PC-9 (cell line): ENCODE measurements around the gene MOB3C. TPM values are rescaled to one million over a fixed set of nuclear protein-coding genes. Genes with fewer than 3 reads are reported as not detected.

Source experiments
- BruUV-seq: library from RNA; stranded (reverse); fragments of 400-500 nt; replicated peaks from 2 replicates; lab custom pipeline; 2021; lab: Mats Ljungman, UMichigan
- CTCF ChIA-PET: fragments of 300-600 bp; sonication (Branson Sonifier 250); formaldehyde crosslinking; loops from one replicate; lab custom pipeline; 2022; ENCODE audit warnings: antibody characterized with exemption; lab: Charles Lee
- POLR2A ChIA-PET: fragments of 300-600 bp; sonication (Branson Sonifier 250); formaldehyde crosslinking; loops from one replicate; lab custom pipeline; 2022; ENCODE audit warnings: antibody characterized with exemption; ENCODE audit not compliant: unreplicated experiment; lab: Charles Lee
- DNase-seq, 2 experiments: peaks; one replicate each; pipeline versions ENCODE4 v3.0.0 to v3.0.0-alpha.2; 2015 to 2022; ENCODE audit warnings: mixed read lengths in 1 of 2
- H2AFZ ChIP-seq: fragments of 200-600 bp; sonication (generic); 2 replicates; pipeline ENCODE4 v1.8.1; 2017; ENCODE audit warnings: antibody characterized with exemption
- H3F3A ChIP-seq: fragments of 200-600 bp; sonication (generic); 2 replicates; pipeline ENCODE4 v1.8.1; 2017; ENCODE audit warnings: antibody characterized with exemption, mild to moderate bottlenecking, low read depth; ENCODE audit not compliant: insufficient read depth
- H3K27ac ChIP-seq: fragments of 200-600 bp; sonication (generic); 2 replicates; pipeline ENCODE4 v1.6.1; 2016; ENCODE audit warnings: mixed run types
- H3K27me3 ChIP-seq: fragments of 200-600 bp; sonication (generic); 2 replicates; pipeline ENCODE4 v1.6.1; 2016; ENCODE audit warnings: low read depth, mixed run types; ENCODE audit not compliant: insufficient read depth
- H3K36me3 ChIP-seq: fragments of 200-600 bp; sonication (generic); 2 replicates; pipeline ENCODE4 v1.6.1; 2016; ENCODE audit warnings: low read depth, mixed run types
- H3K4me1 ChIP-seq: fragments of 200-600 bp; sonication (generic); replicated peaks from 2 replicates; pipeline ENCODE4 v1.6.1; 2016; ENCODE audit warnings: mixed run types; ENCODE audit not compliant: insufficient read depth
- H3K4me2 ChIP-seq: fragments of 200-600 bp; sonication (generic); 2 replicates; pipeline ENCODE4 v1.6.1; 2017; ENCODE audit warnings: mixed run types
- H3K4me3 ChIP-seq: fragments of 200-600 bp; sonication (generic); 2 replicates; pipeline ENCODE4 v1.6.1; 2016; ENCODE audit warnings: mixed run types
- H3K79me2 ChIP-seq: fragments of 200-600 bp; sonication (generic); 2 replicates; pipeline ENCODE4 v1.6.1; 2017; ENCODE audit warnings: low read depth, mixed run types
- H3K9me2 ChIP-seq: fragments of 200-600 bp; sonication (generic); 2 replicates; pipeline ENCODE4 v1.8.1; 2017; ENCODE audit warnings: mild to moderate bottlenecking; ENCODE audit not compliant: insufficient read depth
- H3K9me3 ChIP-seq: fragments of 200-600 bp; sonication (generic); 2 replicates; pipeline ENCODE4 v1.8.1; 2016; ENCODE audit warnings: low read depth; ENCODE audit not compliant: insufficient read depth
- H4K20me1 ChIP-seq: fragments of 200-600 bp; sonication (generic); 2 replicates; pipeline ENCODE4 v1.8.1; 2017; ENCODE audit not compliant: insufficient read depth
- CTCF ChIP-seq: fragments of 200-600 bp; sonication (generic); conservative IDR thresholded peaks from 2 replicates; pipeline ENCODE4 v1.6.1; 2017; ENCODE audit warnings: mixed run types, antibody characterized with exemption, mild to moderate bottlenecking, moderate library complexity
- EZH2 ChIP-seq: fragments of 200-600 bp; sonication (generic); IDR thresholded peaks from 2 replicates; pipeline ENCODE4 v1.8.0; 2017; ENCODE audit warnings: antibody characterized with exemption, low read depth
- intact Hi-C: fragments of 100-400 bp; cut with micrococcal nuclease; formaldehyde crosslinking; loops from one replicate; pipeline ENCODE4 v1.10.0; 2022; ENCODE audit not compliant: unreplicated experiment
- total RNA-seq: library from RNA; stranded (reverse); gene quantifications from 2 replicates; pipeline ENCODE4 v1.2.3, GENCODE V29; 2021

The MOB3C gene
- total RNA-seq, 1 experiment from 2014 or later: 35.2 TPM

GRCh38 chr1:46580140-46580903 is 36.3 kb downstream of the MOB3C start:
- Histone ChIP-seq H3F3A (no peaks in the 10 kb centered on the region), H4K20me1 (no peaks in the 10 kb centered on the region; the same call in 1 of the 2 replicates), H3K4me2 (no peak overlapping the region), H3K4me3 (no peak overlapping the region), H3K36me3 (no peaks in the 10 kb centered on the region), H2AFZ (no peak overlapping the region), H3K9me2 (no peaks in the 10 kb centered on the region), H3K79me2 (no peaks in the 10 kb centered on the region), H3K9me3 (no peaks in the 10 kb centered on the region), H3K27ac (no peak overlapping the region), H3K27me3 (no peaks in the 10 kb centered on the region), H3K4me1 (no peaks in the 10 kb centered on the region)
- DNase-seq: no peak
- ChIA-PET CTCF (no interaction called here), POLR2A (no interaction called here)
- TF ChIP-seq EZH2 (no peak), CTCF (no peak)
- BruUV-seq: no TSS peak
- intact Hi-C loops: no loop called here

- Histone ChIP-seq H3K79me2 (no peaks in the 10 kb centered on the region), H3K9me2 (no peaks in the 10 kb centered on the region), H3K27me3 (no peaks in the 10 kb centered on the region), H3K4me3 (no peak overlapping the region), H3K27ac (no peak overlapping the region), H3K36me3 (no peaks in the 10 kb centered on the region), H3K4me2 (no peak overlapping the region), H4K20me1 (no peaks in the 10 kb centered on the region), H2AFZ (no peak overlapping the region), H3K4me1 (no peaks in the 10 kb centered on the region), H3F3A (no peaks in the 10 kb centered on the region), H3K9me3 (no peaks in the 10 kb centered on the region)
- BruUV-seq: no TSS peak
- TF ChIP-seq EZH2 (no peak), CTCF (no peak)
- CTCF ChIA-PET: no interaction called here
- POLR2A ChIA-PET: no interaction called here
- intact Hi-C loops: no loop called here
- DNase-seq: no peak
Observed at GRCh38 chr1:46577671-46578070, 38.9 kb downstream of the MOB3C start.

- Histone ChIP-seq H3K36me3 (no peaks in the 10 kb centered on the region), H3K4me3 (no peak overlapping the region), H3K4me1 (no peaks in the 10 kb centered on the region), H3F3A (no peaks in the 10 kb centered on the region), H3K27me3 (no peaks in the 10 kb centered on the region), H4K20me1 (no peaks in the 10 kb centered on the region), H3K27ac (no peak overlapping the region), H3K4me2 (no peak overlapping the region), H3K9me2 (no peaks in the 10 kb centered on the region), H3K79me2 (no peaks in the 10 kb centered on the region), H3K9me3 (no peaks in the 10 kb centered on the region), H2AFZ (no peak overlapping the region)
- no TSS peak for BruUV-seq
- DNase-seq: no peak
- ChIA-PET CTCF (no interaction called here), POLR2A (no interaction called here)
- TF ChIP-seq CTCF (no peak), EZH2 (no peak)
- intact Hi-C loops: no loop called here
Observed at GRCh38 chr1:46576596-46576995, 40.0 kb downstream of the MOB3C start.
